SK-N-SH (cell line): ENCODE data around the gene GPRC5C. TPM values are rescaled to one million over a fixed set of nuclear protein-coding genes. Genes with fewer than 3 reads are reported as not detected.

Experiments
- CTCF ChIA-PET: fragments of 300-600, 350-600 bp; formaldehyde crosslinking; extraction: SDS; loops from one replicate; lab custom pipeline; 2021; lab: Yijun Ruan, JAX
- POLR2A ChIA-PET: fragments of 350-600 bp; sonication (Branson Sonifier 250); formaldehyde crosslinking; extraction: SDS; loops from one replicate; lab custom pipeline; 2020; ENCODE audit warnings: antibody characterized with exemption, inconsistent platforms; lab: Yijun Ruan, JAX
- DNase-seq: peaks from one replicate; pipeline ENCODE4 v3.0.0; 2012
- H2AFZ ChIP-seq: fragments of 200-600 bp; sonication (generic); 2 replicates; pipeline ENCODE4 v1.8.1; 2016; ENCODE audit warnings: antibody characterized with exemption, mild to moderate bottlenecking, low read depth
- H3F3A ChIP-seq: fragments of 200-600 bp; sonication (generic); replicated peaks from 2 replicates; pipeline ENCODE3; 2016; ENCODE audit warnings: antibody characterized with exemption, mild to moderate bottlenecking; ENCODE audit not compliant: insufficient read depth
- H3K27ac ChIP-seq, 2 experiments: fragments of 200-500 bp in 1 of 2; fragments of 200-600 bp in 1 of 2; sonication (Bioruptor generic) in 1 of 2; sonication (generic), shearing (Covaris generic) in 1 of 2; 2 replicates each; pipeline versions ENCODE4 v1.5.1 to v1.6.1; 2014 to 2016; ENCODE audit warnings: low read depth in 2 of 2, inconsistent platforms in 1 of 2, low read length in 1 of 2, mild to moderate bottlenecking in 1 of 2, mixed read lengths in 1 of 2
- H3K27me3 ChIP-seq: fragments of 200-600 bp; sonication (generic), shearing (Covaris generic); 2 replicates; pipeline ENCODE4 v1.6.1; 2016; ENCODE audit warnings: mixed run types; ENCODE audit not compliant: insufficient read depth
- H3K36me3 ChIP-seq, 2 experiments: fragments of 200-500 bp in 1 of 2; fragments of 200-600 bp in 1 of 2; sonication (Bioruptor generic) in 1 of 2; sonication (generic) in 1 of 2; replicated peaks in 1 of 2; 2 replicates each; pipeline versions ENCODE3 to v1.5.1; 2014 to 2016; ENCODE audit warnings: low read length in 1 of 2, mild to moderate bottlenecking in 1 of 2; ENCODE audit not compliant: insufficient read depth in 2 of 2, control insufficient read depth in 1 of 2
- H3K4me1 ChIP-seq, 2 experiments: fragments of 200-500 bp in 1 of 2; fragments of 200-600 bp in 1 of 2; sonication (Bioruptor generic) in 1 of 2; sonication (generic), shearing (Covaris generic) in 1 of 2; 2 replicates each; pipeline versions ENCODE4 v1.5.1 to v1.6.1; 2014 to 2016; ENCODE audit warnings: low read depth in 1 of 2, low read length in 1 of 2, mixed run types in 1 of 2; ENCODE audit not compliant: insufficient read depth in 2 of 2, control insufficient read depth in 1 of 2
- H3K4me2 ChIP-seq: fragments of 200-600 bp; sonication (generic), shearing (Covaris generic); 2 replicates; pipeline ENCODE4 v1.6.1; 2017; ENCODE audit warnings: mixed run types
- H3K4me3 ChIP-seq, 2 experiments: fragments of 200-500 bp in 1 of 2; fragments of 200-600 bp in 1 of 2; sonication (Bioruptor generic) in 1 of 2; sonication (generic), shearing (Covaris generic) in 1 of 2; 2 replicates each; pipeline versions ENCODE4 v1.5.1 to v1.8.1; 2014 to 2016; ENCODE audit warnings: low read depth in 2 of 2, inconsistent platforms in 1 of 2, low read length in 1 of 2, mild to moderate bottlenecking in 1 of 2, mixed read lengths in 1 of 2, moderate library complexity in 1 of 2
- H3K79me2 ChIP-seq: fragments of 200-600 bp; sonication (generic); 2 replicates; pipeline ENCODE4 v1.8.1; 2017; ENCODE audit warnings: mild to moderate bottlenecking; ENCODE audit not compliant: insufficient read depth
- H3K9ac ChIP-seq: fragments of 200-600 bp; sonication (generic); 2 replicates; pipeline ENCODE4 v1.6.1; 2017; ENCODE audit warnings: mixed run types
- H3K9me2 ChIP-seq: fragments of 200-600 bp; sonication (generic); 2 replicates; pipeline ENCODE4 v1.6.1; 2017; ENCODE audit warnings: mixed run types
- H3K9me3 ChIP-seq: fragments of 200-600 bp; sonication (generic); 2 replicates; pipeline ENCODE4 v1.6.1; 2017; ENCODE audit warnings: mixed run types, mild to moderate bottlenecking, moderate library complexity
- H4K20me1 ChIP-seq: fragments of 200-600 bp; sonication (generic); 2 replicates; pipeline ENCODE4 v1.6.1; 2017; ENCODE audit warnings: mild to moderate bottlenecking, mixed run types; ENCODE audit not compliant: insufficient read depth
- CHD2 ChIP-seq: fragments of 150-350 bp; IDR thresholded peaks from 2 replicates; pipeline ENCODE4 v1.6.1; 2018; ENCODE audit warnings: low read length; ENCODE audit not compliant: partially characterized antibody
- ELF1 ChIP-seq: IDR thresholded peaks from 2 replicates; pipeline ENCODE4 v1.4.0; 2012
- EP300 ChIP-seq, 2 experiments: IDR thresholded peaks; 2 replicates each; pipeline versions ENCODE4 v1.4.0 to v1.6.1; 2012; ENCODE audit warnings: borderline replicate concordance in 1 of 2, low read depth in 1 of 2, low read length in 1 of 2
- FOSL2 ChIP-seq: IDR thresholded peaks from 2 replicates; pipeline ENCODE4 v1.4.0; 2012; ENCODE audit warnings: low read depth, mild to moderate bottlenecking, moderate library complexity, borderline replicate concordance
- JUND ChIP-seq: IDR thresholded peaks from 2 replicates; pipeline ENCODE4 v1.4.0; 2012
- MEF2A ChIP-seq: IDR thresholded peaks from 2 replicates; pipeline ENCODE4 v1.4.0; 2012; ENCODE audit warnings: low read depth, borderline replicate concordance
- MXI1 ChIP-seq: IDR thresholded peaks from 2 replicates; pipeline ENCODE4 v1.6.1; 2012; ENCODE audit warnings: mild to moderate bottlenecking, low read depth, low read length, improper control_type of control experiment
- NFIC ChIP-seq: IDR thresholded peaks from 2 replicates; pipeline ENCODE4 v1.4.0; 2012; ENCODE audit warnings: borderline replicate concordance
- POLR2AphosphoS5 ChIP-seq: IDR thresholded peaks from 2 replicates; pipeline ENCODE4 v1.6.1; 2012; ENCODE audit warnings: low read depth, low read length
- RFX5 ChIP-seq: IDR thresholded peaks from 2 replicates; pipeline ENCODE4 v1.6.1; 2012; ENCODE audit warnings: mild to moderate bottlenecking, improper control_type of control experiment, low read length
- RXRA ChIP-seq: IDR thresholded peaks from 2 replicates; pipeline ENCODE4 v1.4.0; 2012; ENCODE audit warnings: low read depth, mild to moderate bottlenecking, borderline replicate concordance
- SIN3A ChIP-seq: IDR thresholded peaks from 2 replicates; pipeline ENCODE4 v1.6.1; 2012; ENCODE audit warnings: low read depth, mild to moderate bottlenecking, low read length, moderate library complexity, borderline replicate concordance
- TEAD4 ChIP-seq: IDR thresholded peaks from 2 replicates; pipeline ENCODE4 v1.4.0; 2012; ENCODE audit warnings: mild to moderate bottlenecking, borderline replicate concordance; ENCODE audit not compliant: insufficient read depth
- WGBS: methylation state at CpG from one replicate; pipeline ENCODE4 v1.1.6; 2017; ENCODE audit warnings: low lambda C conversion rate; 5-methylcytosine and 5-hydroxymethylcytosine counted together
- polyA plus RNA-seq, 3 experiments: library from polyadenylated mRNA; depleted of rRNA; stranded (reverse); fragments of >200 nt; gene quantifications; 2 replicates each; pipeline ENCODE4 v1.2.3, GENCODE V29; 2012
- TF ChIP-seq, protein P1 (sequence below): IDR thresholded peaks from 2 replicates; pipeline ENCODE4 v1.6.1; 2012; ENCODE audit warnings: mild to moderate bottlenecking, low read depth, low read length, moderate library complexity
- TF ChIP-seq, protein P2 (sequence below): fragments of 150-350 bp; IDR thresholded peaks from 2 replicates; pipeline ENCODE4 v1.6.1; 2017; ENCODE audit warnings: antibody characterized with exemption, low read length, low read depth, borderline replicate concordance
- TF ChIP-seq, protein P3 (sequence below): fragments of 150-350 bp; IDR thresholded peaks from 2 replicates; pipeline ENCODE4 v1.6.1; 2016; ENCODE audit warnings: mild to moderate bottlenecking, low read depth, low read length
- TF ChIP-seq, protein P4 (sequence below): fragments of 200-600 bp; sonication (generic); IDR thresholded peaks from 2 replicates; pipeline ENCODE4 v1.6.1; 2017; ENCODE audit warnings: antibody characterized with exemption, mild to moderate bottlenecking, moderate library complexity

Gene GPRC5C
- polyA plus RNA-seq, 1 of the 3 experiments (the other 2 are of a cell fraction) = not detected

DNA sequence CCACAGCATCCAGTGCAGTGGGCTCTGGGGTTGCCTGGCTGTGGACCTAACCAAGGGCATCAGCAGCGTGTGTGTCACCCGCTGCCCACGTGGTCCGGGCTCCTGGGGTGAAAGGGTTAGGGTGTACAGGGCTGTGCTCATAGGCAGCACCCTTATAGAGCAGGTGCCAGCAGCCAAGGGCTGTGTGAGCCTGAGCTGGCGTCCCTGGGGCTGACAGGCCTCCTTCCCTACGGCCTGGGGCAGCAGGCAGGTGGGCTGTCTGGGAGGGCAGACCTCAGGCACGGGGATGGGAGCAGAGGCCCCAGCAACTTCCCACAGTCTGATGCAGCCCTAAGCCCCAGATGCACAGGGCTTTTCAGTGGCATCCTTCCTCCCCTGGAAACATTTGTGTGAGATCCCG lies 48.4 kb downstream of the GPRC5C start:
- TF ChIP-seq TEAD4 (no peak), NFIC (no peak), CHD2 (no peak), FOSL2 (no peak), POLR2AphosphoS5 (no peak), ELF1 (no peak), MXI1 (no peak), SIN3A (no peak), RFX5 (no peak), EP300 (IDR thresholded peaks at IDR 0.05; ENCODE audit: borderline replicate concordance in 1 of 2, low read depth in 1 of 2, low read length in 1 of 2) (no peak), RXRA (no peak), JUND (no peak), MEF2A (no peak)
- TF ChIP-seq, protein P1, sequence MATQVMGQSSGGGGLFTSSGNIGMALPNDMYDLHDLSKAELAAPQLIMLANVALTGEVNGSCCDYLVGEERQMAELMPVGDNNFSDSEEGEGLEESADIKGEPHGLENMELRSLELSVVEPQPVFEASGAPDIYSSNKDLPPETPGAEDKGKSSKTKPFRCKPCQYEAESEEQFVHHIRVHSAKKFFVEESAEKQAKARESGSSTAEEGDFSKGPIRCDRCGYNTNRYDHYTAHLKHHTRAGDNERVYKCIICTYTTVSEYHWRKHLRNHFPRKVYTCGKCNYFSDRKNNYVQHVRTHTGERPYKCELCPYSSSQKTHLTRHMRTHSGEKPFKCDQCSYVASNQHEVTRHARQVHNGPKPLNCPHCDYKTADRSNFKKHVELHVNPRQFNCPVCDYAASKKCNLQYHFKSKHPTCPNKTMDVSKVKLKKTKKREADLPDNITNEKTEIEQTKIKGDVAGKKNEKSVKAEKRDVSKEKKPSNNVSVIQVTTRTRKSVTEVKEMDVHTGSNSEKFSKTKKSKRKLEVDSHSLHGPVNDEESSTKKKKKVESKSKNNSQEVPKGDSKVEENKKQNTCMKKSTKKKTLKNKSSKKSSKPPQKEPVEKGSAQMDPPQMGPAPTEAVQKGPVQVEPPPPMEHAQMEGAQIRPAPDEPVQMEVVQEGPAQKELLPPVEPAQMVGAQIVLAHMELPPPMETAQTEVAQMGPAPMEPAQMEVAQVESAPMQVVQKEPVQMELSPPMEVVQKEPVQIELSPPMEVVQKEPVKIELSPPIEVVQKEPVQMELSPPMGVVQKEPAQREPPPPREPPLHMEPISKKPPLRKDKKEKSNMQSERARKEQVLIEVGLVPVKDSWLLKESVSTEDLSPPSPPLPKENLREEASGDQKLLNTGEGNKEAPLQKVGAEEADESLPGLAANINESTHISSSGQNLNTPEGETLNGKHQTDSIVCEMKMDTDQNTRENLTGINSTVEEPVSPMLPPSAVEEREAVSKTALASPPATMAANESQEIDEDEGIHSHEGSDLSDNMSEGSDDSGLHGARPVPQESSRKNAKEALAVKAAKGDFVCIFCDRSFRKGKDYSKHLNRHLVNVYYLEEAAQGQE = no peak
- TF ChIP-seq, protein P2, sequence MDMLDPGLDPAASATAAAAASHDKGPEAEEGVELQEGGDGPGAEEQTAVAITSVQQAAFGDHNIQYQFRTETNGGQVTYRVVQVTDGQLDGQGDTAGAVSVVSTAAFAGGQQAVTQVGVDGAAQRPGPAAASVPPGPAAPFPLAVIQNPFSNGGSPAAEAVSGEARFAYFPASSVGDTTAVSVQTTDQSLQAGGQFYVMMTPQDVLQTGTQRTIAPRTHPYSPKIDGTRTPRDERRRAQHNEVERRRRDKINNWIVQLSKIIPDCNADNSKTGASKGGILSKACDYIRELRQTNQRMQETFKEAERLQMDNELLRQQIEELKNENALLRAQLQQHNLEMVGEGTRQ = no peak
- TF ChIP-seq, protein P3, sequence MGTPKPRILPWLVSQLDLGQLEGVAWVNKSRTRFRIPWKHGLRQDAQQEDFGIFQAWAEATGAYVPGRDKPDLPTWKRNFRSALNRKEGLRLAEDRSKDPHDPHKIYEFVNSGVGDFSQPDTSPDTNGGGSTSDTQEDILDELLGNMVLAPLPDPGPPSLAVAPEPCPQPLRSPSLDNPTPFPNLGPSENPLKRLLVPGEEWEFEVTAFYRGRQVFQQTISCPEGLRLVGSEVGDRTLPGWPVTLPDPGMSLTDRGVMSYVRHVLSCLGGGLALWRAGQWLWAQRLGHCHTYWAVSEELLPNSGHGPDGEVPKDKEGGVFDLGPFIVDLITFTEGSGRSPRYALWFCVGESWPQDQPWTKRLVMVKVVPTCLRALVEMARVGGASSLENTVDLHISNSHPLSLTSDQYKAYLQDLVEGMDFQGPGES = no peak
- TF ChIP-seq, protein P4, sequence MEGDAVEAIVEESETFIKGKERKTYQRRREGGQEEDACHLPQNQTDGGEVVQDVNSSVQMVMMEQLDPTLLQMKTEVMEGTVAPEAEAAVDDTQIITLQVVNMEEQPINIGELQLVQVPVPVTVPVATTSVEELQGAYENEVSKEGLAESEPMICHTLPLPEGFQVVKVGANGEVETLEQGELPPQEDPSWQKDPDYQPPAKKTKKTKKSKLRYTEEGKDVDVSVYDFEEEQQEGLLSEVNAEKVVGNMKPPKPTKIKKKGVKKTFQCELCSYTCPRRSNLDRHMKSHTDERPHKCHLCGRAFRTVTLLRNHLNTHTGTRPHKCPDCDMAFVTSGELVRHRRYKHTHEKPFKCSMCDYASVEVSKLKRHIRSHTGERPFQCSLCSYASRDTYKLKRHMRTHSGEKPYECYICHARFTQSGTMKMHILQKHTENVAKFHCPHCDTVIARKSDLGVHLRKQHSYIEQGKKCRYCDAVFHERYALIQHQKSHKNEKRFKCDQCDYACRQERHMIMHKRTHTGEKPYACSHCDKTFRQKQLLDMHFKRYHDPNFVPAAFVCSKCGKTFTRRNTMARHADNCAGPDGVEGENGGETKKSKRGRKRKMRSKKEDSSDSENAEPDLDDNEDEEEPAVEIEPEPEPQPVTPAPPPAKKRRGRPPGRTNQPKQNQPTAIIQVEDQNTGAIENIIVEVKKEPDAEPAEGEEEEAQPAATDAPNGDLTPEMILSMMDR = no peak
- 5% methylated on average over 7 of the region's 8 CpGs for WGBS
- CTCF ChIA-PET = interaction anchor here (0.9 to 15.8 kb wide), 5 partner anchors 13 to 112 kb away, joined by 3 to 122 read pairs (median 46); partner anchors contain the start of gene GPR142
- H3K4me1 ChIP-seq = no peaks in the 10 kb centered on the region
- H3K9me2 ChIP-seq = no peaks in the 10 kb centered on the region
- POLR2A ChIA-PET = no interaction called here
- H3K4me3 ChIP-seq = no peak overlapping the region
- H2AFZ ChIP-seq = no peak overlapping the region
- DNase-seq = peak; percentile 36
- no peaks in the 10 kb centered on the region for H3F3A ChIP-seq
- H3K9me3 ChIP-seq = no peaks in the 10 kb centered on the region
- H3K79me2 ChIP-seq = no peaks in the 10 kb centered on the region
- H3K27me3 ChIP-seq = no peaks in the 10 kb centered on the region
- no peak overlapping the region for H3K4me2 ChIP-seq
- H3K36me3 ChIP-seq = no peaks in the 10 kb centered on the region
- no peak overlapping the region for H3K9ac ChIP-seq
- no peaks in the 10 kb centered on the region for H4K20me1 ChIP-seq
- H3K27ac ChIP-seq = no peak overlapping the region
